H54 (cell line): ENCODE measurements around the gene HPCAL1.
"Not testable (repeated sequence)": the region's sequence is repeated elsewhere in the genome, so short reads cannot be mapped to it uniquely, and the experiment has no call there.

ENCODE experiments used
- DNase-seq: peaks from one replicate; pipeline ENCODE4 v3.0.0; 2011; ENCODE audit warnings: low spot score, mixed read lengths; ENCODE audit not compliant: insufficient read length
- FAIRE-seq: peaks from 3 replicates; lab custom pipeline; 2011; peaks lifted over from hg19 to GRCh38; lab: Jason Lieb, UNC
- POLR2A ChIP-seq: IDR thresholded peaks from 2 replicates; pipeline ENCODE4 v1.6.1; 2011; ENCODE audit warnings: low read depth, mild to moderate bottlenecking, low read length

HPCAL1 gene

GRCh38 chr2:10284108-10284870 lies 18.4 kb upstream of the HPCAL1 start:
- no peak for DNase-seq
- no peak for TF ChIP-seq POLR2A
- FAIRE-seq = no peak

DNA sequence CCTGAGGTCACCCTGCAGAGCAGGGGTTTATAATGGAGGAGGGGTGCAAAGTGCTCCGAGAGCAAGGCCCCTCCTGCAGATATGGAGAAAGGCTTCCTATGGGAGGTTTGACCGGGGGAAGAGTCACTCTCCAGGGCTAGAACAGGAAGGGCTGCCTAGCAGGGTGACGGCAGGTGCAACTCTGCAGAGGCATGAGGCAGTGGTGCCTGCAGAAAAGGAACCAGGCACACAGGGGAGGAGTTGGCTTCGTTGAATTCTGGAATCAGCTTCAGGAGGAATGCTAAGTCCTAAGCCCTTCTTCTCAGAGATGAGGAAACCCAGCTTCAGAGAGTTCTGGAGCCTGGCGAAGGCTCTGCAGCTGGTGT lies 17.5 kb upstream of the HPCAL1 start:
- no peak for DNase-seq
- TF ChIP-seq POLR2A = no peak
- no peak for FAIRE-seq

DNA sequence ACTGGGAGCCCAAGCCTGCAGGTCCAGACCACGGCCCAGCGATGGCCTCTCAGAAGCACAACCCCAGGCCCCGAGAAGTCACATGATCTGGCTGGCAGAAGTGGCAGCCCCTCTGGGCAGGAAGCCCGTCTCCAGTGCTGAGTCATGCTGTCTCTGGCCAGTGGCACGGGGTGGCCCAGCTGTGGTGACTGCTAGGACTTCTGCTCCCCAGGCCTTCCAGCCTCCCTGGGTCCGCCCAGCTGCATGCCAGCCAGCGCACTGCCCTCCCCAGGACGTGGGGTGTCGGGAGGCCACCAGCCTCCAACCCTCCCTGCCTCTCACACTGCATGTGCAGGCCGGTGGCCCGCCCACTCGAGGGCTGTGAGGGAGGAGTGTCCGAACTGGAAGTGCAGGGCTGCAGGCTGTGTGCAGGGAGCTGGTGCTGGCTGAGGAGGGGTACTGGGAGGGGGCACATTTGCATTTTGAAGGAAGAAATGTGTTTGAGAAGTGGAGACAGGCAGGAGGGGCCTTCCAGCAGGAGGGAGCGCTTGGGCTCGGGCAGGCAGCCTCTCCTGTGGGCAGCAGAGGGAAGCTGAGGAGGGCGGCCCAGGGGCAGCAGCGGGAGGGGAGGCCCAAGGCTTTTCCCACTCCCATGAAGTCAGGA lies 17.0 kb upstream of the HPCAL1 start:
- peak; percentile 21; the same call in 1 of the 2 replicates for TF ChIP-seq POLR2A
- FAIRE-seq (peak; percentile 65), DNase-seq (peak; percentile 86)

- DNase-seq = no peak
- no peak for TF ChIP-seq POLR2A
- no peak for FAIRE-seq
These were observed 16.3 kb upstream of the HPCAL1 start for GRCh38 chr2:10286216-10287037.

DNA sequence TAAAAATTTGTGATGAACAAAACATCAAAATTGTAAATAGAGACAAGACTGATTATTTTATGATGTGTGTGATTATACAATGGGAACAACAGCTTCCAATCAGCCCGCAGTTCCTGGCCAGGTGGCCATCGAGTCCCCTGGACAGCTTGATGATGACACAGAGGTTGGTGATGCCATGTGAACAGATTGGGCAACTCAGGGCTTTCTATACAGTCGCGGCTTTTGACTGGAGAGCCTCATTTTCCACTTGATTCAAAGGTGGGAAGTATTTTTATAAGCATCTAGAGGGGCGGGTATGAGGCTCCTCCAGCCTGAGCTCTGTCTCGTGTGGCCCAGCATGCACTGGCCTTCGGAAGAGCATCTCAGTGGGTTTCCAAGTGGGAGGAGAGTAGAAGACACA lies 14.9 kb upstream of the HPCAL1 start:
- FAIRE-seq (no peak), DNase-seq (no peak)
- TF ChIP-seq POLR2A = no peak

- FAIRE-seq (no peak), DNase-seq (no peak)
- TF ChIP-seq POLR2A = no peak
These were observed 14.1 kb upstream of the HPCAL1 start for GRCh38 chr2:10288606-10289005.

- TF ChIP-seq POLR2A = no peak
- FAIRE-seq = no peak
- no peak for DNase-seq
These were observed 13.4 kb upstream of the HPCAL1 start for GRCh38 chr2:10289352-10289751.

GRCh38 chr2:10289891-10290290 lies 12.8 kb upstream of the HPCAL1 start:
- DNase-seq = peak; percentile 84
- FAIRE-seq = peak; percentile 91
- TF ChIP-seq POLR2A = no peak

- not testable (repeated sequence) for FAIRE-seq
These were observed 11.3 kb upstream of the HPCAL1 start for GRCh38 chr2:10291376-10291775.

DNA sequence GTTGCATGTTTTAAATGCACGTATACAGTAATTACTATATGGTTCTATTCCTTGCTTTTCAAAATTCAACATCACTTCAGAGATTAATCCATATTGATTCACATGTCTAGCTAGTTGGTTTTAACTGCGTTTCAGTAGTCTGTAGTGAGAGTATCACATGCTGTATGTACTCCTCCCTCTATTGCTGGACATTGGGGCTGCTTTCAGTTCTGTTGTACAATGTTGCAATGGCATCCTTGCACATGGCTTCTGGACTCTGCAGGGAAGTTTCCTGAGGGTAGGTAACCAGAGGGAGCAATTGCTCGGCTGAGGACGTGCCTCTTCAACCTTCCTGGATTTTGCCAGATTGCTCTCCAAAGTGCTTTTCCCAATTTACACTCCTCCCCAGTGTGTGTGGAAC lies 10.7 kb upstream of the HPCAL1 start:
- TF ChIP-seq POLR2A = no peak
- FAIRE-seq = no peak
- DNase-seq = no peak

More at GRCh38 chr2:10291376-10291775, 11.3 kb upstream of the HPCAL1 start:
- not testable (repeated sequence) for DNase-seq

GRCh38 chr2:10293603-10294002 lies 9.1 kb upstream of the HPCAL1 start:
- DNase-seq (no peak), FAIRE-seq (no peak)
- TF ChIP-seq POLR2A = no peak

DNA sequence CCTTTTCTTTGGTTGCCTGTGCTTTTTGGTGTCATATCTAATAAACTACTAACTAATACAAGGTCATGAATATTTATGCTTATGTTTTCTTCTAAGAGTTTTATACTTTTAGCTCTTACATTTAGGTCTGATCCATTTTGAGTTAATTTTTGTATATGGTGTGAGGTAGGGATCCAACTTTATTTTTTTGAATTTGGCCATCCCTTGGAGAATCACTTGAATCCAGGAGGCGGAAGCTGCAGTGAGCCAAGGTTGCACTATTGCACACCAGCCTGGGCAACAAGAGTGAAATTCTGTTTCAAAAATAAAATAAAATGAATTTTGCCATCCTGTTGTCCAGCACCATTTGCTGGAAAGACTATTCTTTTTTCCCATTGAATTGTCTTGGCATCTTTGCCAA lies 8.6 kb upstream of the HPCAL1 start:
- DNase-seq (no peak), FAIRE-seq (no peak)
- TF ChIP-seq POLR2A = no peak

DNA sequence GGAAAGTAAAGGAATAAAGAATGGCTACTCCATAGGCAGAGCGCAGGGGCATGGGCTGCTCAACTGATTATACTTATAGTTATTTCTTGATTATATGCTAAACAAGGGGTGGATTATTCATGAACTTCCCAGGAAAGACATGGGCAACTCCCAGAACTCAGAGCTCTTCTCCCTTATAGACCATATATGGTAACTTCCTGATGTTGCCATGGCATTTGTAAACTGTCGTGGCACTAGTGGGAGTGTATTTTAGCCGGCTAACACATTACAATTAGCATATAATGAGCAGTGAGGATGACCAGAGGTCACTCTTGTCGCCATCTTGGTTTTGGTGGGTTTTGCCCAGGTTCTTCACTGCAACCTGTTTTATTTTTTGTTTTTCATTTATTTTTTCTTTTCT lies 7.1 kb upstream of the HPCAL1 start:
- FAIRE-seq, DNase-seq: not testable (repeated sequence)

GRCh38 chr2:10296142-10296541 lies 6.6 kb upstream of the HPCAL1 start:
- no peak for FAIRE-seq
- TF ChIP-seq POLR2A = no peak

DNA sequence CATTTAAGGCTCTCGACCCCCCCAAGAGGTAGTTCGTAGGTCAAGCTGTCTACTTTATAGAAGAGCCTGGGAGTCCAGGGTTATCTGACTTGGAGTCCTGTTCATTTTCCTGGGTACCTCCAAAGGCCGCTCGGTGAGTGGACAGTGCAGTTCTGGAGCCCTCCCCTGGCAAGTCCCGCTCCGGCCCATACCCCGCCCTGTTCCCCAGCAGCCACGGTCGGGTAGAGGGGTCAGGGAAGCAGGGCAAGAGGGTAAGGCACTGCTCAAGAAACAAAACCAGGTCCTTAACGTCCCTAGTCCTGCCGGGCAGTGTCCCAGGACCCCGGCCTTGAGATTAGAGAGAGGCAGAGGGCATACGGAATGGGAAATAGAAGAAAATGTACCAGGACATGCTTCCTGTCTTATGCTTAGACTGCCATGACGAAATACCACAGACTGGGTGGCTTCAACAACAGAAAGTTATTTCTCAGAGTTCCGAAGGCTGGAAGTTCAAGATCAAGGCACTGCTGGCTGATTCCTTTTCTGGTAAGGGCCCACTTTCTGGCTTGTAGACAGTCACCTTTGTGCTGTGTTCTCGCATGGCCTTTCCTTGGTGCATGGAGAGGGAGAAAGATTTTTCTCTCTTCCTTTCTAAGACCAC lies 5.4 kb upstream of the HPCAL1 start:
- TF ChIP-seq POLR2A = no peak
- DNase-seq = no peak
- FAIRE-seq = no peak

More at GRCh38 chr2:10296142-10296541, 6.6 kb upstream of the HPCAL1 start:
- DNase-seq = no peak
